Osteoblast (primary cell): ENCODE measurements around the gene PKIB. TPM values are rescaled to one million over a fixed set of nuclear protein-coding genes. Genes with fewer than 3 reads are reported as not detected.

Source experiments
- DNase-seq: peaks from one replicate; pipeline ENCODE4 v3.0.0; 2011; ENCODE audit warnings: low spot score, mixed read lengths; ENCODE audit not compliant: insufficient read length; ENCODE audit errors: missing footprints
- H2AFZ ChIP-seq: 2 replicates; pipeline ENCODE4 v1.6.0; 2011; ENCODE audit warnings: mild to moderate bottlenecking, low read length
- H3K27ac ChIP-seq: 2 replicates; pipeline ENCODE4 v1.5.1; 2011; ENCODE audit warnings: mild to moderate bottlenecking, low read depth, low read length, moderate library complexity
- H3K27me3 ChIP-seq: 2 replicates; pipeline ENCODE4 v1.6.0; 2012; ENCODE audit warnings: mild to moderate bottlenecking, control low read depth, inconsistent platforms, low read length, moderate library complexity; ENCODE audit not compliant: insufficient read depth
- H3K36me3 ChIP-seq: 2 replicates; pipeline ENCODE4 v1.5.1; 2011; ENCODE audit warnings: mild to moderate bottlenecking, low read length, control low read depth, moderate library complexity; ENCODE audit not compliant: insufficient read depth
- H3K4me1 ChIP-seq: 2 replicates; pipeline ENCODE4 v1.5.1; 2011; ENCODE audit warnings: mild to moderate bottlenecking, low read length, control low read depth, moderate library complexity; ENCODE audit not compliant: insufficient read depth
- H3K4me2 ChIP-seq: 2 replicates; pipeline ENCODE4 v1.6.0; 2011; ENCODE audit warnings: mild to moderate bottlenecking, low read length; ENCODE audit not compliant: insufficient read depth
- H3K4me3 ChIP-seq: fragments of 200-600 bp; sonication (generic); 3 replicates; pipeline ENCODE4 v1.5.1; 2012; ENCODE audit warnings: mild to moderate bottlenecking, low read length, inconsistent platforms; ENCODE audit not compliant: insufficient read depth
- H3K79me2 ChIP-seq: 2 replicates; pipeline ENCODE4 v1.6.0; 2012; ENCODE audit warnings: mild to moderate bottlenecking, low read length, control low read depth, inconsistent platforms; ENCODE audit not compliant: insufficient read depth
- H3K9me3 ChIP-seq: 2 replicates; pipeline ENCODE4 v1.5.1; 2011; ENCODE audit warnings: low read depth, low read length, control low read depth
- H4K20me1 ChIP-seq: 2 replicates; pipeline ENCODE4 v1.6.0; 2012; ENCODE audit warnings: mild to moderate bottlenecking, low read length, control low read depth; ENCODE audit not compliant: insufficient read depth
- CTCF ChIP-seq: IDR thresholded peaks from 2 replicates; pipeline ENCODE4 v1.5.1; 2011; ENCODE audit warnings: mild to moderate bottlenecking, low read depth, low read length, moderate library complexity; ENCODE audit errors: extremely low read depth
- total RNA-seq: library from RNA; depleted of rRNA; stranded (reverse); fragments of >200 nt; gene quantifications from 2 replicates; pipeline ENCODE4 v1.2.3, GENCODE V29; 2012

Gene PKIB
- 0.72 and 3.5 TPM in 2 replicates for total RNA-seq

GRCh38 chr6:122609881-122610689 lies at the start of gene PKIB:
Gene PKIB, plus strand, starts transcription at chr6:122610405. Its CDS starts 107,390 bp downstream, at chr6:122717795.
- Histone ChIP-seq H3K79me2 (no peaks in the 10 kb centered on the region), H3K9me3 (no peaks in the 10 kb centered on the region), H3K36me3 (no peaks in the 10 kb centered on the region), H3K4me1 (peaks cover 18% of the 10 kb centered on the region), H3K4me2 (peak within 1 kb of the TSS; percentile 83), H2AFZ (peak within 1 kb of the TSS; percentile 64), H3K4me3 (peak within 1 kb of the TSS; percentile 66), H4K20me1 (no peaks in the 10 kb centered on the region), H3K27me3 (peaks cover 20% of the 10 kb centered on the region), H3K27ac (no peak within 1 kb of the TSS)
- DNase-seq, result peak; percentile 91
- TF ChIP-seq CTCF, result peak; percentile 23

- no peak overlapping the region for H3K4me3 ChIP-seq
- H3K4me1 ChIP-seq, result no peaks in the 10 kb centered on the region
- H2AFZ ChIP-seq, result no peak overlapping the region
- H3K79me2 ChIP-seq, result no peaks in the 10 kb centered on the region
- H4K20me1 ChIP-seq, result no peaks in the 10 kb centered on the region
- no peaks in the 10 kb centered on the region for H3K36me3 ChIP-seq
- no peak overlapping the region for H3K27ac ChIP-seq
- TF ChIP-seq CTCF, result no peak
- DNase-seq, result no peak
- H3K4me2 ChIP-seq, result no peak overlapping the region
- no peaks in the 10 kb centered on the region for H3K9me3 ChIP-seq
- H3K27me3 ChIP-seq, result no peaks in the 10 kb centered on the region
Observed at GRCh38 chr6:122563364-122564052, 46.7 kb upstream of the PKIB start.

- H2AFZ ChIP-seq, result no peak overlapping the region
- no peak overlapping the region for H3K4me2 ChIP-seq
- H3K4me1 ChIP-seq, result no peaks in the 10 kb centered on the region
- H3K36me3 ChIP-seq, result no peaks in the 10 kb centered on the region
- no peaks in the 10 kb centered on the region for H3K9me3 ChIP-seq
- no peaks in the 10 kb centered on the region for H3K27me3 ChIP-seq
- no peak for DNase-seq
- no peak overlapping the region for H3K27ac ChIP-seq
- no peaks in the 10 kb centered on the region for H4K20me1 ChIP-seq
- no peak overlapping the region for H3K4me3 ChIP-seq
- no peak for TF ChIP-seq CTCF
- no peaks in the 10 kb centered on the region for H3K79me2 ChIP-seq
Observed at GRCh38 chr6:122564230-122564629, 46.0 kb upstream of the PKIB start.

- no peak overlapping the region for H2AFZ ChIP-seq
- H3K4me2 ChIP-seq, result no peak overlapping the region
- H3K27me3 ChIP-seq, result no peaks in the 10 kb centered on the region
- no peaks in the 10 kb centered on the region for H4K20me1 ChIP-seq
- H3K9me3 ChIP-seq, result no peaks in the 10 kb centered on the region
- H3K79me2 ChIP-seq, result no peaks in the 10 kb centered on the region
- no peaks in the 10 kb centered on the region for H3K4me1 ChIP-seq
- H3K27ac ChIP-seq, result no peak overlapping the region
- no peak for TF ChIP-seq CTCF
- no peaks in the 10 kb centered on the region for H3K36me3 ChIP-seq
- no peak overlapping the region for H3K4me3 ChIP-seq
- no peak for DNase-seq
Observed at GRCh38 chr6:122565708-122566107, 44.5 kb upstream of the PKIB start.
